K562 (cell line): ENCODE measurements around the gene CD164L2. TPM values are rescaled to one million over a fixed set of nuclear protein-coding genes. Genes with fewer than 3 reads are reported as not detected.

Experiments
- BRD9 ChIP-seq: fragments of 450-650 bp; IDR thresholded peaks from 2 replicates; pipeline ENCODE4 v1.6.1; 2018; ENCODE audit warnings: low read depth; ENCODE audit not compliant: partially characterized antibody
- DPF2 ChIP-seq: fragments of 450-650 bp; IDR thresholded peaks from 2 replicates; pipeline ENCODE4 v1.6.1; 2016
- ELF2 ChIP-seq: fragments of 250-450 bp; sonication (Bioruptor Pico); IDR thresholded peaks from 2 replicates; pipeline ENCODE4 v1.5.0; 2021; ENCODE audit warnings: mild to moderate bottlenecking
- FOXK1 ChIP-seq: sonication (generic); formaldehyde crosslinking; IDR thresholded peaks from 2 replicates; pipeline ENCODE4 v1.8.0; 2022; ENCODE audit warnings: missing genetic modification reagents, mild to moderate bottlenecking, borderline replicate concordance
- HMBOX1 ChIP-seq: sonication (generic); IDR thresholded peaks from 2 replicates; pipeline ENCODE4 v1.6.1; 2016
- KLF13 ChIP-seq: fragments of 450-650 bp; IDR thresholded peaks from 2 replicates; pipeline ENCODE4 v1.6.1; 2016; ENCODE audit warnings: missing genetic modification characterization, low read depth, mild to moderate bottlenecking, missing compliant biosample characterization, moderate library complexity, borderline replicate concordance
- MXI1 ChIP-seq: IDR thresholded peaks from 2 replicates; pipeline ENCODE4 v1.6.1; 2011; ENCODE audit warnings: low read depth, mild to moderate bottlenecking, improper control_type of control experiment, low read length
- MYBL2 ChIP-seq, 2 experiments: fragments of 450-650 bp in 1 of 2; sonication (generic) in 1 of 2; formaldehyde crosslinking in 1 of 2; IDR thresholded peaks; 2 replicates each; pipeline versions ENCODE4 v1.6.1 to v1.8.1; 2017 to 2022; ENCODE audit warnings: borderline replicate concordance in 1 of 2, inconsistent platforms in 1 of 2, low read depth in 1 of 2, mild to moderate bottlenecking in 1 of 2, missing genetic modification reagents in 1 of 2, moderate library complexity in 1 of 2
- MYC ChIP-seq, 2 experiments: fragments of 250-450 bp in 1 of 2; sonication (Bioruptor Pico) in 1 of 2; IDR thresholded peaks; 2 replicates each; pipeline versions ENCODE4 v1.5.1 to v1.6.1; 2012 to 2021; ENCODE audit warnings: low read depth in 2 of 2, borderline replicate concordance in 1 of 2, improper control_type of control experiment in 1 of 2, low read length in 1 of 2, mild to moderate bottlenecking in 1 of 2, moderate library complexity in 1 of 2
- NBN ChIP-seq: fragments of 450-650 bp; IDR thresholded peaks from 2 replicates; pipeline ENCODE4 v1.6.1; 2016; ENCODE audit warnings: low read depth, mild to moderate bottlenecking
- NFATC3 ChIP-seq: fragments of 450-650 bp; IDR thresholded peaks from 2 replicates; pipeline ENCODE4 v1.6.1; 2017; ENCODE audit warnings: mild to moderate bottlenecking
- NR3C1 ChIP-seq: sonication (generic); formaldehyde crosslinking; IDR thresholded peaks from 2 replicates; pipeline ENCODE4 v1.8.1; 2022; ENCODE audit warnings: missing genetic modification reagents
- PCBP2 ChIP-seq: fragments of 200-400 bp; formaldehyde crosslinking; IDR thresholded peaks from 2 replicates; pipeline ENCODE4 v1.6.1; 2018; ENCODE audit warnings: low read length, low read depth, mild to moderate bottlenecking, moderate library complexity; ENCODE audit not compliant: poor library complexity, severe bottlenecking
- PHF8 ChIP-seq: fragments of 200-600 bp; sonication (generic); IDR thresholded peaks from 2 replicates; pipeline ENCODE4 v1.6.1; 2012; ENCODE audit warnings: mixed run types, mild to moderate bottlenecking, inconsistent platforms, low read length, moderate library complexity, borderline replicate concordance
- RBM25 ChIP-seq: fragments of 200-400 bp; formaldehyde crosslinking; IDR thresholded peaks from 2 replicates; pipeline ENCODE4 v1.6.1; 2018; ENCODE audit warnings: low read length, low read depth, moderate library complexity; ENCODE audit not compliant: severe bottlenecking
- ZNF561 ChIP-seq: fragments of 450-650 bp; formaldehyde crosslinking; conservative IDR thresholded peaks from 2 replicates; pipeline ENCODE4 v1.4.0; 2020; ENCODE audit warnings: mild to moderate bottlenecking, moderate library complexity
- ZNF695 ChIP-seq: fragments of 450-650 bp; formaldehyde crosslinking; IDR thresholded peaks from 2 replicates; pipeline ENCODE4 v1.4.0; 2020; ENCODE audit warnings: mild to moderate bottlenecking, moderate library complexity
- ZNF766 ChIP-seq: fragments of 200-800 bp; sonication (Bioruptor generic); conservative IDR thresholded peaks from 2 replicates; pipeline ENCODE4 v1.6.1; 2016; ENCODE audit warnings: missing genetic modification characterization, missing compliant biosample characterization
- ZNF77 ChIP-seq: fragments of 250-450 bp; sonication (Bioruptor Pico); IDR thresholded peaks from 2 replicates; pipeline ENCODE4 v1.5.0; 2020
- ZZZ3 ChIP-seq: fragments of 450-650 bp; IDR thresholded peaks from 2 replicates; pipeline ENCODE4 v1.6.1; 2016; ENCODE audit warnings: antibody characterized with exemption, mild to moderate bottlenecking, moderate library complexity
- polyA plus RNA-seq, 8 experiments: library from polyadenylated mRNA; depleted of rRNA in 4 of 8; stranded (reverse) in 5 of 8; unstranded in 3 of 8; fragments of >200 nt; fragmentation: Nextera tagmentation in 2 of 8; fragmentation: Illumina TruSeq in 1 of 8; extraction: Ambion mirVana in 2 of 8; extraction: Trizol in 1 of 8; gene quantifications; 2 replicates each; pipeline versions ENCODE4 v1.2.1 to v1.2.3, GENCODE V29; 2011 to 2014; ENCODE audit warnings: inconsistent platforms in 1 of 8, missing spikeins in 1 of 8
- total RNA-seq, 7 experiments: library from RNA; depleted of rRNA in 6 of 7; stranded (reverse); fragments of >200 nt in 6 of 7; fragmentation: Illumina TruSeq in 2 of 7; extraction: Trizol in 2 of 7; gene quantifications; 2 replicates each; pipeline versions ENCODE4 v1.2.1 to v1.2.3, GENCODE V29; 2011 to 2021; ENCODE audit warnings: low replicate concordance in 1 of 7
- TF ChIP-seq, protein P1 (sequence below): fragments of 450-650 bp; IDR thresholded peaks from 2 replicates; pipeline ENCODE4 v1.6.1; 2016; ENCODE audit warnings: antibody characterized with exemption
- TF ChIP-seq, protein P2 (sequence below): fragments of 450-650 bp; formaldehyde crosslinking; IDR thresholded peaks from 2 replicates; pipeline ENCODE4 v1.4.0; 2020; ENCODE audit warnings: mild to moderate bottlenecking, moderate library complexity
- TF ChIP-seq, protein P3 (sequence below): IDR thresholded peaks from 2 replicates; pipeline ENCODE4 v1.6.1; 2016; ENCODE audit warnings: missing genetic modification characterization, missing compliant biosample characterization

The CD164L2 gene
- total and polyA plus RNA-seq, 9 of the 15 experiments (the other 6 are each of a cell fraction or from before 2014, with no cell fraction given), result 0.08 to 0.92 (median 0.38) TPM; not detected in 1

DNA sequence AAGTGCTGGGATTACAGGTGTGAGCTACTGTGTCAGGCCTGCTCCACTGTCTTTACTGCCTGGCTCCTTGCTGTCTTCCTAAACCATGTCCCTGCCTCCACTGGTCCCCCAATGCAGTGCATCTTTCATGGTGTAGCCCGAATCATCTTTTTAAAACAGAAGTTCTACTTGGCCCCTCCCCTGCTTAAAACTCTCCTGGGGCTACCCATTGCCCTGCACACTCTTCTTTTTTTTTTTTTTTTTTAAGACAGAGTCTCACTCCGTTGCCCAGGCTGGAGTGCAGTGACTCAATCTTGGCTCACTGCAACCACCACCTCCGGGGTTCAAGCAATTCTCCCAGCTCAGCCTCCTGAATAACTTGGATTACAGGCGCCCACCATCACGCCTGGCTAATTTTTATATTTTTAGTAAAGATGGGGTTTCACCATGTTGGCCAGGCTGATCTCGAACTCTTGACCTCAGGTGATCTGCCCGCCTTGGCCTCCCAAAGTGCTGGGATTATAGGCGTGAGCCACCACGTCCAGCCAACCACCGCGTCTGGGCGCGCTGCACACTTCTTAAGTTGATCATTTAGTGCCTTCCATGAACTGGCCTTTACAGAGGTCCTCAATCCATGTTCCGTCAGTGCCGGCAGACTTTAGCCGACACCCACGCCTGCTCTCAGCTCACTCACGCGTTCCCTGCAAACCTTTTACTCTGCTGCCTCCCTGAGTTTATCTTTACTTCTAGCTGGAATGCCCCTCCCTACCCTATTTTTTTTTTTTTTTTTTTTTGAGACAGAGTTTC, 10.9 kb downstream of the CD164L2 start (continued):
- 0 out of 2 replicates have a peak, but pooled peaks have one; percentile 23 for TF ChIP-seq NBN
- no peak for TF ChIP-seq RBM25
- TF ChIP-seq MYC (IDR thresholded peaks at IDR 0.05; ENCODE audit: low read depth, low read length), result peak; percentile 50; the same call in 1 of the 2 replicates
- TF ChIP-seq MYC (CRISPR knock-in tag; IDR thresholded peaks at IDR 0.05; ENCODE audit: borderline replicate concordance, low read depth), result no peak
- no peak for TF ChIP-seq PHF8
- TF ChIP-seq NR3C1 (CRISPR knock-in tag), result no peak
- no peak for TF ChIP-seq MXI1
- TF ChIP-seq, protein P1, sequence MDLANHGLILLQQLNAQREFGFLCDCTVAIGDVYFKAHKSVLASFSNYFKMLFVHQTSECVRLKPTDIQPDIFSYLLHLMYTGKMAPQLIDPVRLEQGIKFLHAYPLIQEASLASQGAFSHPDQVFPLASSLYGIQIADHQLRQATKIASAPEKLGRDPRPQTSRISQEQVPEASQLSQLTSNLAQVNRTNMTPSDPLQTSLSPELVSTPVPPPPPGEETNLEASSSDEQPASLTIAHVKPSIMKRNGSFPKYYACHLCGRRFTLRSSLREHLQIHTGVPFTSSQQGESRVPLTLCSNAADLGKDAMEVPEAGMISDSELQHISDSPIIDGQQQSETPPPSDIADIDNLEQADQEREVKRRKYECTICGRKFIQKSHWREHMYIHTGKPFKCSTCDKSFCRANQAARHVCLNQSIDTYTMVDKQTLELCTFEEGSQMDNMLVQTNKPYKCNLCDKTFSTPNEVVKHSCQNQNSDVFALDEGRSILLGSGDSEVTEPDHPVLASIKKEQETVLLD, result no peak
- TF ChIP-seq ELF2 (CRISPR knock-in tag), result no peak
- no peak for TF ChIP-seq BRD9
- TF ChIP-seq ZNF695, result no peak
- TF ChIP-seq, protein P2, sequence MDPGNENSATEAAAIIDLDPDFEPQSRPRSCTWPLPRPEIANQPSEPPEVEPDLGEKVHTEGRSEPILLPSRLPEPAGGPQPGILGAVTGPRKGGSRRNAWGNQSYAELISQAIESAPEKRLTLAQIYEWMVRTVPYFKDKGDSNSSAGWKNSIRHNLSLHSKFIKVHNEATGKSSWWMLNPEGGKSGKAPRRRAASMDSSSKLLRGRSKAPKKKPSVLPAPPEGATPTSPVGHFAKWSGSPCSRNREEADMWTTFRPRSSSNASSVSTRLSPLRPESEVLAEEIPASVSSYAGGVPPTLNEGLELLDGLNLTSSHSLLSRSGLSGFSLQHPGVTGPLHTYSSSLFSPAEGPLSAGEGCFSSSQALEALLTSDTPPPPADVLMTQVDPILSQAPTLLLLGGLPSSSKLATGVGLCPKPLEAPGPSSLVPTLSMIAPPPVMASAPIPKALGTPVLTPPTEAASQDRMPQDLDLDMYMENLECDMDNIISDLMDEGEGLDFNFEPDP (CRISPR knock-in tag), result no peak
- TF ChIP-seq, protein P3, sequence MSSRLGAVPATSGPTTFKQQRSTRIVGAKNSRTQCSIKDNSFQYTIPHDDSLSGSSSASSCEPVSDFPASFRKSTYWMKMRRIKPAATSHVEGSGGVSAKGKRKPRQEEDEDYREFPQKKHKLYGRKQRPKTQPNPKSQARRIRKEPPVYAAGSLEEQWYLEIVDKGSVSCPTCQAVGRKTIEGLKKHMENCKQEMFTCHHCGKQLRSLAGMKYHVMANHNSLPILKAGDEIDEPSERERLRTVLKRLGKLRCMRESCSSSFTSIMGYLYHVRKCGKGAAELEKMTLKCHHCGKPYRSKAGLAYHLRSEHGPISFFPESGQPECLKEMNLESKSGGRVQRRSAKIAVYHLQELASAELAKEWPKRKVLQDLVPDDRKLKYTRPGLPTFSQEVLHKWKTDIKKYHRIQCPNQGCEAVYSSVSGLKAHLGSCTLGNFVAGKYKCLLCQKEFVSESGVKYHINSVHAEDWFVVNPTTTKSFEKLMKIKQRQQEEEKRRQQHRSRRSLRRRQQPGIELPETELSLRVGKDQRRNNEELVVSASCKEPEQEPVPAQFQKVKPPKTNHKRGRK (tag), result no peak
- no peak for TF ChIP-seq ZNF766 (CRISPR knock-in tag)
- no peak for TF ChIP-seq PCBP2
- TF ChIP-seq ZNF561 (CRISPR knock-in tag), result no peak
- no peak for TF ChIP-seq ZNF77 (CRISPR knock-in tag)
- no peak for TF ChIP-seq ZZZ3
- TF ChIP-seq NFATC3, result no peak
- TF ChIP-seq KLF13, result no peak
- no peak for TF ChIP-seq FOXK1 (CRISPR knock-in tag)
- no peak for TF ChIP-seq MYBL2 (IDR thresholded peaks at IDR 0.05; ENCODE audit: low read depth)
- no peak for TF ChIP-seq MYBL2 (CRISPR knock-in tag; IDR thresholded peaks at IDR 0.05; ENCODE audit: borderline replicate concordance)
- peak; percentile 50 for TF ChIP-seq DPF2
- TF ChIP-seq HMBOX1, result no peak
